Fibroblast of lung (primary cell): ENCODE data around the gene KIF6.

ENCODE experiments used
- EZH2 ChIP-seq: IDR thresholded peaks from 2 replicates; pipeline ENCODE4 v1.5.1; 2012; ENCODE audit warnings: low read length, control low read depth, mild to moderate bottlenecking; ENCODE audit errors: missing control alignments
- TF ChIP-seq, protein P1 (sequence below), 2 donors: IDR thresholded peaks in 1 of 2; conservative IDR thresholded peaks in 1 of 2; 1 replicate in 1 of 2; 2 replicates in 1 of 2; pipeline ENCODE4 v1.5.1; 2011 to 2012; ENCODE audit warnings: low read length in 2 of 2, control low read depth in 1 of 2, inconsistent platforms in 1 of 2, low read depth in 1 of 2, mild to moderate bottlenecking in 1 of 2

DNA sequence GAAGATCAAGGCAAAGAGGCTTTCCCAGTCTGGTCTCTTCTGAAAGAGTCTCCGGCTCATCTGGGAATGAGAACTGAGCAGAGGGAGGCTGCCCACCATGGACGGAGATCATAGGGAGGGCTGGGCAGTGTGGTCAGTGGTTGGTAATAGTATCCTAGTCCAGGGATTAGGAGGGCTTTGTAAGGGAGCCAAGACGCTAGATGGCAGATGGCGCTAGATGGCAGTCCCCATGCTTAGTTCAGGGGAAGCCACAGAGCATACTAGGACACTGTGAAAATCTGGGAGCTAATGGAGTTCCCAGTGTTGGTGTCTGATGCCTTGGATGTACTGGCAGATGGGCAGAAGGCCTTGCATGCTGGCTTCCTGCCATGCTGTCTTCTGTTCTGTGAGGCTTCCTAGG, 45.2 kb upstream of the KIF6 start:
- TF ChIP-seq, protein P1, sequence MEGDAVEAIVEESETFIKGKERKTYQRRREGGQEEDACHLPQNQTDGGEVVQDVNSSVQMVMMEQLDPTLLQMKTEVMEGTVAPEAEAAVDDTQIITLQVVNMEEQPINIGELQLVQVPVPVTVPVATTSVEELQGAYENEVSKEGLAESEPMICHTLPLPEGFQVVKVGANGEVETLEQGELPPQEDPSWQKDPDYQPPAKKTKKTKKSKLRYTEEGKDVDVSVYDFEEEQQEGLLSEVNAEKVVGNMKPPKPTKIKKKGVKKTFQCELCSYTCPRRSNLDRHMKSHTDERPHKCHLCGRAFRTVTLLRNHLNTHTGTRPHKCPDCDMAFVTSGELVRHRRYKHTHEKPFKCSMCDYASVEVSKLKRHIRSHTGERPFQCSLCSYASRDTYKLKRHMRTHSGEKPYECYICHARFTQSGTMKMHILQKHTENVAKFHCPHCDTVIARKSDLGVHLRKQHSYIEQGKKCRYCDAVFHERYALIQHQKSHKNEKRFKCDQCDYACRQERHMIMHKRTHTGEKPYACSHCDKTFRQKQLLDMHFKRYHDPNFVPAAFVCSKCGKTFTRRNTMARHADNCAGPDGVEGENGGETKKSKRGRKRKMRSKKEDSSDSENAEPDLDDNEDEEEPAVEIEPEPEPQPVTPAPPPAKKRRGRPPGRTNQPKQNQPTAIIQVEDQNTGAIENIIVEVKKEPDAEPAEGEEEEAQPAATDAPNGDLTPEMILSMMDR (conservative IDR thresholded peaks at IDR 0.05 in 1 of 2, IDR thresholded peaks at IDR 0.05 in 1 of 2; ENCODE audit: low read depth in 1 of 2, low read length in 2 of 2) = no peak
- TF ChIP-seq EZH2 = no peak
